GM12891 (cell line): ENCODE data around the gene FKBP14.
"Not testable (repeated sequence)": the region's sequence is repeated elsewhere in the genome, so short reads cannot be mapped to it uniquely, and the experiment has no call there.

Experiments used
- DNase-seq: peaks from one replicate; pipeline ENCODE4 v3.0.0; 2011; ENCODE audit warnings: low spot score; ENCODE audit not compliant: insufficient read length
- FAIRE-seq: peaks from 2 replicates; lab custom pipeline; 2011; peaks lifted over from hg19 to GRCh38; lab: Jason Lieb, UNC
- PAX5 ChIP-seq: IDR thresholded peaks from 2 replicates; pipeline ENCODE4 v1.6.1; 2011; ENCODE audit warnings: low read length, moderate library complexity, mild to moderate bottlenecking; ENCODE audit not compliant: insufficient read depth, severe bottlenecking
- POLR2A ChIP-seq: IDR thresholded peaks from 2 replicates; pipeline ENCODE4 v1.6.1; 2011; ENCODE audit warnings: low read depth, low read length, control low read depth
- POLR2AphosphoS5 ChIP-seq: IDR thresholded peaks from 2 replicates; pipeline ENCODE4 v1.6.1; 2011; ENCODE audit warnings: low read depth, low read length, control low read depth
- POU2F2 ChIP-seq: IDR thresholded peaks from 2 replicates; pipeline ENCODE4 v1.6.1; 2011; ENCODE audit warnings: low read depth, mild to moderate bottlenecking, control low read depth, low read length, moderate library complexity
- SPI1 ChIP-seq: IDR thresholded peaks from 2 replicates; pipeline ENCODE4 v1.6.1; 2011; ENCODE audit warnings: low read depth, low read length, control low read depth
- TAF1 ChIP-seq: IDR thresholded peaks from 2 replicates; pipeline ENCODE4 v1.6.1; 2011; ENCODE audit warnings: low read depth, low read length, control low read depth

Gene FKBP14

DNA sequence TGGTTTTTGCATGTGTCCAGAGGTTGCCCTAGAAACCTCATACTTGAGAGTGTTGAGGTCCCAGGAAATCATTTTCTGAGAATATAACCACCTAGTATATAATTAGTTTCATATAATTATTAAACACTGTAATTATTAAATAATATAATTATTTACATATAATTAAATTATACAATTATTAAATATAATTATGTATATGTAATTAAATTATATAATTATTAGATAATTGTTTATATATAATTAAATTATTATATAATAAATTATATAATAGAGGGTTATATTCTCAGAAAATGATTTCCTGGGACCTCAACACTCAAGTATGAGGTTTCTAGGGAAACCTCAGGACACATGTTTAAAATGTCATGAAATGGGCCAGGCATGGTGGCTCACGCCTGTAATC is 64.5 kb downstream of the FKBP14 start:
- TF ChIP-seq POLR2A, result no peak
- no peak for TF ChIP-seq POLR2AphosphoS5
- no peak for TF ChIP-seq SPI1
- TF ChIP-seq POU2F2, result no peak
- TF ChIP-seq PAX5, result no peak
- no peak for TF ChIP-seq TAF1
- DNase-seq (no peak), FAIRE-seq (no peak)

DNA sequence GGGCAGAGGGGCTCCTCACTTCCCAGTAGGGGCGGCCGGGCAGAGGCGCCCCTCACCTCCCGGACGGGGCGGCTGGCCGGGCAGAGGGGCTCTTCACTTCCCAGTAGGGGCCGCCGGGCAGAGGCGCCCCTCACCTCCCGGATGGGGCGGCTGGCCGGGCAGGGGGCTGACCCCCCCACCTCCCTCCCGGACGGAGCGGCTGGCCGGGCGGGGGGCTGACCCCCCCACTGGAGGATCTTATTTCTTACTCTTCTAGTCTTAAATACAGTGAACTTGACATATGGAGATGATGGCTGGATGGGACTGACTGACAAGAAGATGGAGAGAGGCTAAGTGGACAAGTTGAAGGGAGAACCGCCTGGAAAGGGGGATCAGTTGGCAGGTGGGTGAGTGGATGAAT is 64.9 kb downstream of the FKBP14 start:
- DNase-seq, FAIRE-seq: not testable (repeated sequence)
